ENCODE data around the gene SCO1. TPM values are rescaled to one million over a fixed set of nuclear protein-coding genes. Genes with fewer than 3 reads are reported as not detected.

The SCO1 gene
- total and polyA plus RNA-seq, 2 of the 4 experiments (the other 2 are of a cell fraction) = 17.0 to 21.7 TPM

GRCh38 chr17:10664571-10664970 is 32.8 kb downstream of the SCO1 start:
- Histone ChIP-seq H3K4me3 (ENCODE audit: insufficient read depth, low read depth, low read length) (no peak overlapping the region), H4K20me1 (ENCODE audit: insufficient read depth, low read length) (no peaks in the 10 kb centered on the region), H2AK9ac (replicated peaks; ENCODE audit: low read depth, low read length, poor library complexity) (no peak overlapping the region), H3K4me2 (ENCODE audit: low read depth, low read length) (no peak overlapping the region), H3K23ac (ENCODE audit: low read depth, low read length) (no peak overlapping the region), H3K27me3 (ENCODE audit: control insufficient read depth, insufficient read depth, low read length) (no peaks in the 10 kb centered on the region), H4K8ac (ENCODE audit: low read depth in 2 of 2, low read length in 2 of 2) (no peak overlapping the region), H2BK20ac (ENCODE audit: low read depth, low read length) (no peak overlapping the region), H2AFZ (replicated peaks; ENCODE audit: low read length, poor library complexity) (no peak overlapping the region), H2BK5ac (ENCODE audit: low read depth, low read length, poor library complexity, severe bottlenecking) (no peak overlapping the region), H3K27ac (ENCODE audit: insufficient read depth, low read length) (no peak overlapping the region), H3K36me3 (ENCODE audit: control insufficient read depth, insufficient read depth, low read length) (no peaks in the 10 kb centered on the region), H3K9me1 (ENCODE audit: insufficient read depth, low read length) (peaks cover under 1% of the 10 kb centered on the region; the same call in 1 of the 2 replicates), H3K56ac (ENCODE audit: extremely low read depth, insufficient read depth, low read length) (no peak overlapping the region), H4K91ac (ENCODE audit: insufficient read depth, low read depth, low read length) (no peak overlapping the region), H3K4ac (ENCODE audit: low read depth, low read length) (no peak overlapping the region), H3K9ac (ENCODE audit: low read depth, low read length) (no peak overlapping the region), H2AK5ac (ENCODE audit: low read depth, low read length) (no peak overlapping the region), H3K9me3 (ENCODE audit: control insufficient read depth, insufficient read depth, low read length) (no peaks in the 10 kb centered on the region), H3K4me1 (ENCODE audit: control insufficient read depth, insufficient read depth, low read length) (peaks cover 5% of the 10 kb centered on the region), H2BK120ac (ENCODE audit: low read depth, low read length) (no peak overlapping the region), H3K14ac (replicated peaks; ENCODE audit: low read depth, low read length) (no peak overlapping the region), H4K5ac (ENCODE audit: low read depth, low read length) (no peak overlapping the region), H3K18ac (ENCODE audit: low read depth, low read length) (no peak overlapping the region), H2BK15ac (ENCODE audit: low read depth, low read length) (no peak overlapping the region), H3K79me1 (ENCODE audit: low read depth in 1 of 2, low read length in 2 of 2) (no peaks in the 10 kb centered on the region)
- 95% methylated on average over 7 of the region's 9 CpGs; no CpG with 5 or more reads in 1 of the 2 experiments for WGBS, 2 experiments (ENCODE audit: extremely low coverage in 2 of 2, insufficient read length in 1 of 2)
- ChIA-PET POLR2A (ENCODE audit: unreplicated experiment) (no interaction called here), CTCF (no interaction called here)
- DNase-seq (no peak), ATAC-seq (ENCODE audit: low read depth) (no peak)
- no peak for TF ChIP-seq MAFK (IDR thresholded peaks at IDR 0.05; ENCODE audit: low read depth, low read length)
- no peak for TF ChIP-seq RAD21 (IDR thresholded peaks at IDR 0.05; ENCODE audit: low read length)
- TF ChIP-seq SMC3 (IDR thresholded peaks at IDR 0.05; ENCODE audit: low read depth, low read length) = no peak
- TF ChIP-seq MAZ (IDR thresholded peaks at IDR 0.05; ENCODE audit: borderline replicate concordance, low read depth, low read length) = no peak
- TF ChIP-seq MXI1 (IDR thresholded peaks at IDR 0.05; ENCODE audit: borderline replicate concordance, low read depth, low read length) = no peak
- no peak for TF ChIP-seq FOS (IDR thresholded peaks at IDR 0.05; ENCODE audit: low read depth, low read length)
- TF ChIP-seq RFX5 (IDR thresholded peaks at IDR 0.05; ENCODE audit: low read depth, low read length) = no peak
- no peak for TF ChIP-seq RCOR1 (IDR thresholded peaks at IDR 0.05; ENCODE audit: insufficient replicate concordance, low read length)
- no peak for TF ChIP-seq CEBPB (IDR thresholded peaks at IDR 0.05; ENCODE audit: low read depth, low read length)
- no peak for TF ChIP-seq NFE2L2 (IDR thresholded peaks at IDR 0.05; ENCODE audit: low read depth, low read length)
- TF ChIP-seq USF2 (IDR thresholded peaks at IDR 0.05; ENCODE audit: low read depth, low read length) = no peak
- in situ Hi-C loops (cut with MboI; ENCODE audit: low sequenced_read_pairs) = loop anchor here (10.0 to 25.0 kb wide), 2 partner anchors 60 to 1323 kb away; partner anchors contain the start of gene ZNF18
- BruUV-seq (replicated peaks) = no TSS peak
- dilution Hi-C loops (cut with HindIII; ENCODE audit: low sequenced_read_pairs, unreplicated experiment) = no loop called here
- intact Hi-C loops (cut with micrococcal nuclease) = no loop called here
